HL-60/S4 treated with retinoic acid at 250 ng/mL for 4 days and 3 days (cell line): ENCODE data around the gene PLSCR2.
"Not testable (repeated sequence)": the region's sequence is repeated elsewhere in the genome, so short reads cannot be mapped to it uniquely, and the experiment has no call there.

Experiments used
- in situ Hi-C: fragments of 300-500 bp; cut with MboI; formaldehyde crosslinking; loops from 2 replicates; pipeline ENCODE4 v1.7.0; 2022; ENCODE audit warnings: low sequenced_read_pairs

PLSCR2 gene

DNA sequence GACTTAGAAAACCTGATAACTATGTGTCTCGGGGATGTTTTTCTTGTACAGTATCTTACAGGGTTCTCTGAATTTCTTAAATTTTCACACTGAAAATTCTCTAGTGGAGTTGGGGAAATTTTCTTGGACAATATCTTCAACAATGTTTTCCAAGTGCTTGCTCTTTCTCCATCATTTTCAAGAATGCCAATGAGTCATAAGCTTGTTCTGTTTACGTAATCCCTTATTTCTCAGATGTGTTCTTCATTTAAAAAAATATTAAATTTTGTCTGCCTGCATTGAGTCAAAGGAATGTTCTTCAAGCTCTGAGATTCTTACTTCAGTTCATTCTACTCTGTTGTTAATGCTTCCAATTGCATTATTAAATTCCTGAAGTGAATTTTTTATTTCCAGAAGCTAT, 21.9 kb upstream of the PLSCR2 start:
- in situ Hi-C loops = no loop called here

DNA sequence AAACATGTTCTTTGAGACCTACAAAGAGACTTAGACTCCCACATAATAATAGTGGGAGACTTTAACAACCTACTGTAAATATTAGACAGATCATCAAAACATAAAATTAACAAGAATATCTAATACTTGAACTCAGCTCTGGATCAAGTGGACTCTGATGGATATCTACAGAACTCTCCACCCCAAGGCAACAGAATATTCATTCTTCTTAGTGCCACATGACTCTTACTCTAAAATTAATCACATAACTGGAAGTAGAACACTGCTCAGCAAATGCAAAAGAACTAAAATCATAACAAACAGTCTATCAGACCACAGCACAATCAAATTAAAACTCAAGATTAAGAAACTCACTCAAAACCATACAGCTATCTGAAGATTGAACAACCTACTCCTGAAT, 15.9 kb upstream of the PLSCR2 start:
- in situ Hi-C loops = no loop called here

DNA sequence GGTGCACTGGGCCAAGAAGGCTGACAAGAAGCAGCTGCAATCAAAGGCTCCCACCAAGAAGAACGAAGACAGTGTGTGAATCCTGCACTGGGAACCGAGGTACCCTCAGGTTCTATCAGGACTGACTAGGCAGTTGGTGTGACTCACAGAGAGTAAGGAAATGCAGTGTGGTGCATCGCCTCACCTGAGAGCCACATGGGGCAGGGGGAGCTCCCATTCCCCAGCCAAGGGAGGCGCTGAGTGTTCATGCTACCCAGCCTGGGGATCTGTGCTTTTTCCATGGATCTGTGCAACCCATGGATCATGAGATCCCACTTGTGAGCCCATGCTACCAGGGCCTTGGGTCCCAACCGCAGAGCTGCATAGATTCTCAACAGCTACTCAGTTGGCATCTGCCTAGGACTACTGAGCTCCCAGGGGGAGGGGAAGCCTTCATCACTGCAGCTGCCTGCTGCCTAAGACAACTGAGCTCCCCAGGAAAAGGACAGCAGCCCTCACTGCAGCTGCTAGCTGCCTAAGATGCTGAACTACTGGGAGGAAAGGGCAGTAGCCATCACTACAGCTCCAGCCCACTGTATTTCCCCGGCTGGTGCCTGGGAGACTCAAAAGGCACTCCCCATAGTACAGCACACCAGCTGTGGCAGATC, 6.9 kb upstream of the PLSCR2 start:
- in situ Hi-C loops = no loop called here

DNA sequence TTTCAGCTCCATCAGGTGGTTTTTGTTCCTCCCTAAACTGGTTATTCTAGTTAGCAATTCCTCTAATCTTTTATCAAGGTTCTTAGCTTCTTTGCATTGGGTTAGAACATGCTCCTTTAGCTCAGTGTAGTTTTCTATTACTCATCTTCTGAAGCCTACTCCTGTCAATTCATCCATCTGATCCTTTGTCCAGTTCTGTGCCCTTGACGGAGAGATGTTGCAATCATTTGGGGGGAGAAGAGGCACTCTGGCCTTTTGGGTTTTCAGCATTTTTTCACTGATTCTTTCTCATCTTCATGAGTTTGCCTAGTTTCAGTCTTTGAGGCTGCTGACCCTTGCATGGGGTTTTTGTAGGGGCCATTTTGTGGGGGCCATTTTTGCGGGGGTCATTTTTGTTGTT, 5.6 kb upstream of the PLSCR2 start:
- in situ Hi-C loops = not testable (repeated sequence)

DNA sequence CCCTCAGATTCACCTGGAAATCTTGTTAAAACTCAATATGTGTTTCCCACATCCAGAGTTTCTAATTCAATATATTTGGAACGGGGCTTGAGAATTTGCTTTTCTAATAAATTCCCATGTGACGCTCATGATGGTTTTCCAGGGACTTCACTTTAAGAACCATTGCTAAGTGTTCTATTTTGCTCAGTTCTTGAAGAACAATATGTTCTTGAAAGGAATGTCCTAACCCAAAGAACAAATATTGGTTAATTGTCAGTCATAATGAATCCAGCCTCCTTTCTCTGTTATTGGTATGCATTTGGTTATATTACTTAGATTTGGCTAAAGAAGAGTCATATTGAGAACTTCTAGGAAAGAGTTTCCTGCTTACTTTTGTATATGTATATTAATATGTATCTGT, 4.4 kb upstream of the PLSCR2 start:
- in situ Hi-C loops = no loop called here

DNA sequence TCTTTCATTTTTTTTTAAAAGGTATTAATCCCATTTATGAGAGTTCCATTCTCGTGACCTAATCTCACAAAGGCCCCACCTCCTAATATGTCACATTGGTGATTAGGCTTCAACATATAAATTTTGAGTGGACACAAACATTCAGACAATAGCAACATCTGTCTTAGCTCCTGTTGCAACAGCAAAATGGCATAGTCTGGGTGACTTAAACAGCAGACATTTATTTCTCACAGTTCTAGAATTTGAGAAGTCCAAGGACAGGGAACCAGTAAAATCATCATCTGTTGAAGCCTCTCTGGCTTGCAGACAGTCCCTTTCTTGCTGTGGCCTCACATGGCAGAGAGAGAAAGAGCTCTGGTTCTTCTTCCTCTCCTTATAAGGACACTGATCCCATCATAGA, 3.2 kb upstream of the PLSCR2 start:
- in situ Hi-C loops = no loop called here

DNA sequence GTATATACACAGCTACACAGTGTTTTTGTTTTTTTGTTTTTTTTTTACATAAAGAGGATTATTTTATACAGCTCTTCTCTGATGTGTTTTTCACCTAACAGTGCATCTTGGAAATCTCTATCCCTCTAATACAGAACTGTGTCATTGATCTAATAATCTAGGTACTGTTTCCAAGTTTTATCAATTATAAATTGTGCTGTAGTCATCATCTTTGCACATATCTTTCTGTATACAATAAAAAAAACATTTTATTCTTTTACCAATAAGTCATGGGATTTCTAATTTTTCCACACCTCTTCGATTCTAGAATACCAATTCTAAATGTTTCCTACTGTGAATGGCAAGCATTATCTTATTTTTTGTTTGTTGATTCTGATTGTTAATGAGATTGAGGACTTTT, 1.7 kb upstream of the PLSCR2 start:
- in situ Hi-C loops = no loop called here

DNA sequence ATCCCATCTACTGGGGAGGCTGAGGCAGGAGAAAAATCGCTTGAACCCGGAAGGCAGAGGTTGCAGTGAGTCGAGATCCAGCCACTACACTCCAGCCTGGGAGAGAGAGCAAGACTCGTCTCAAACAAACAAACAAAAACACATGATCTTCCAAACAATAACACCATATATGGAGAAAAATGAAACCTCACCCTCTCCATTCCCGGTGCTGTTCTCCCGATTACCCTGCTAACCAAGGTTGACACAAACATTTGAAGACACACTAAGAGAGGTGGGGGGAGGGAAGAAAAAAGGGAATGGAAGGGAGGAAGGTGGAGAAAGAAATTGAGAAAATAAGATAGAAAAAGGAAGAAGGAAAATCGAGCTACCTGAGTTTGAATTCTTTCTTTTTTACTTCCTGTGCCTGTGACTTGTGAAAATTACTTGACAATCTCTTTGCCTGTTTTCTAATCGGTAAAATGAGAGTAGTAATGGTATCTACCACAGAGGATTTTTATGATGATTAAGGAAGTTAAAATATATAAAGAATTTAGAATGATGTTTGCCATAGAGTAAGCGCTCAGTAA, 1.1 kb upstream of the PLSCR2 start:
- in situ Hi-C loops = no loop called here

DNA sequence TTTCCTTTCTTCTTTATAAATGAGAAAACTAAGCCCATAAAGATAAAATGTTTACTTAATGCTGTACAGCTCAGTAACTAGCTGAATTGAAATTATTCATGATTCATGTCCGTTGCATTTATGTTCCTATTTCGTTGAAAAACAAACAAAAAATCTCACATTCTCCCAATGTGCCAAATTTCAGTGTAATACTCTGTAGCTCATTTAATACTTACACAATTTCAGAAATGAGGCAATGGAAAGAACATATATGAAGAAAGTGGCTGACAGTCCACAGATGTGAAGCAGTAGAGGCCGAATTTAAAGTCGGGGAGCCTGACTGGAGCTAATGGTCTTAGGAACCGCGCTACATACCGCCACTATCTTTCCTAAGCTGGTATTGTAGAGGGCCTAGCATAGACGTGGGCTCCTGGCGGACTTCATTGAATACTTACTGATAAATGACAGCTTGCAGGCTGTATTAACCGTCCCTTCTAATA, 651 bp downstream of the PLSCR2 start:
- in situ Hi-C loops = no loop called here

DNA sequence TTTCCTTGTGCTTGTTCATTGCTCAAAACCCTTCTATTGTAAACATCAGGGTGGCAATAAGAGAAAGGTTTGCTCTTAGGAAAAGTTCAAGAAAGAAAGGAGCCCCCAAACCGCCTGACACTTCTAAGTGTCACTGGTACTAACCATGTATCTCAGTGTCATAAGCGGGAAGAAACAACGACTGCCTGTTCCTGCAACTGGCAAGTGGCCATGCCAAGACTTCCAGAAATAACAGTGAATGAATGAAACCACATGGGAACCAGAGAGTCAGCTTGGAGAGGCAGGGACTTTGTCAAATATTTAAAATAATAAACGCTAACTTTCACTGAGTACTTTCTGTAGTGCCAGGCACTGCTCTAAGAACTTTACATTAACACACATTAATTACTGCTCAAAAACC, 1.1 kb downstream of the PLSCR2 start:
- in situ Hi-C loops = no loop called here

DNA sequence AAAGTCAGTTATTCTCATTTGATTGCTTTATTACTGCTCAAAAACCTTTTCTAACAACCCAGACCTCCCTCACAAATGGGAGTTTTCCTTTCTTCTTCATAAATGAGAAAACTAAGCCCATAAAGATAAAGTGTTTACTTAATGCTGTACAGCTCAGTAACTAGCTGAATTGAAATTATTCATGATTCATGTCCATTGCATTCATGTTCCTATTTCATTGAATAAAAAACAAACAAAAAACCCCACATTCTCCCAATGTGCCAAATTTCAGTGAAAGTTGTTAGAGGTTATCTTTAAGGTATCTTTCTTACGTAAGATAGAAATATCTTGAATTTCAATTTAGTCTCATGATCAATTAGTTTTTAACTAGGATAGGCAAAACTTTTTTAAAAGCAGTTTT, 2.8 kb downstream of the PLSCR2 start:
- in situ Hi-C loops = no loop called here

DNA sequence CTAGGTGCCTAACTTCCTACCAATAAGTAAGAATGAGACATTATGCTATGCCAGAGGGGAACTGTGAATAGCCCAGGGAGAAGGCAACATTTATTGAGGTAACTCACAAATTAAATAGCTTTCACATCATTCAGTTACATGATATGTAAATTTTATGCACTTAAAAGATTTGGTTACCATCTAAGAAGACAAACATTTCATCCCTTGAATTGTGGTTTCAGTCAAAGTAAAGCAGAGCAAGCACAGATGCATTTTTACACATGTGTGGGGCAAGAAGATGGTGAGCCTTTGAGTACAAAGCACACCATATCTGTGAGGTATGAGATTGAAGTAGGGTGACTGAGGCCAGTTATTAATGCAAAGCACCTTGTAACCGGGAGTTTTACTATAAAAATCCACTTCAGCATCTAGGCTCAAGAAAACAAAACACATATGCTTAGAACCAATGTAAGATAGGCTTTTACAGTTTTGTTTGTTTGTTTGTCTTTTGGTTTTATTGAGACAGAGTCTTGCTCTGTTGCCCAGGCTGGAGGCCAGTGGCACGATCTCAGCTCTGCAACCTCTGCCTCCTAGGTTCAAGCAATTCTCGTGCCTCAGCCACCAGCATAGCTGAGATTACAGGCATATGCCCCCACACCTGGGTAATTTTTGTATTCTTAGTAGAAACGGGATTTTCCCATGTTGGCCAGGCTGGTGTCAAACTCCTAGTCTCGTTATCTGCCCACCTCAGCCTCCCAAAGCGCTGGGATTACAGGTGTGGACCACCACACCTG, 3.5 kb downstream of the PLSCR2 start:
- in situ Hi-C loops = no loop called here

DNA sequence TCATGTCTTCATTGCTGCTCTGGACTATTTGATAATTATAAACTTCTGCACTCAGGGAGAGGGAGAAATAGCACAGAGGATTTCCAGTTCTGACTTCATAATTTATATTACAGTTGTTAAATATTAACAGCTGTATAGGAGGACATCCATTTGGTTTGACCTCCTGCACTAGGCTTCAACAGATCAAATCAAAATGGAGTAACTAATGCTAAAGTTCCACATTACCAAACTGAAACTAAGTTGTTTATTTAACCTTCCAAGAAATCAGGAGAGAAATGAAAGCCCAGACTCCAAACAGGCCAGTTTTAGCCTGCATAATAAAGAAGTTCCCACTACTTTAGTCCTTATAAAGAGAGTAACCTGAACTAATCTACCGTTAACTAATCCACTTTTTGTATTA, 4.6 kb downstream of the PLSCR2 start:
- in situ Hi-C loops = no loop called here

DNA sequence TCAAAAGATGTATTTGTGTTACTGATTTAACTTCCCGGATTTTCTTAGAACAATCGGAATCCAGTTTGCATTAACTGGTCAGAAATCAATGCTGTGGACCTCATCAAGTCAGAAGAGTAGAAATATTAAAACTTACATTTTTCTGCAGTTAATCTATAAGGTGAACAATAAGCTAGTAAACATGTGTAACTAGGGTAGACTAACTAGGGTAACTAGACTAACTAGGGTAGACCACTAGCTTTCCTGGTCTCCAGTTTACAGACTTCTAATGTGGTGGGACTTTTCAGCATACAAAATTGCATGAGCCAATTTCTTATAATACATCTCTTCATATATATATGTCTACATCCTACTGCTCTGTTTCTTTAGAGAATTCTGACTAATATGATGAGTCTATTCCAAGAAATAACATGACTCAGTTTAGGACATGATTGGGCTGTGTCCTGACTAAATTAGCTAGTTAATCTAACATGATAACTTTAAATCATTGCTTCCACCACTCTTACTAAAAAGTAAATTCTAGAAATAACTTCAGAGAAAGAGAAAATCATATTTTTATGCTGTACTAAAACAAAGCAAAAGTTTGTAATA, 5.3 kb downstream of the PLSCR2 start:
- in situ Hi-C loops = no loop called here

DNA sequence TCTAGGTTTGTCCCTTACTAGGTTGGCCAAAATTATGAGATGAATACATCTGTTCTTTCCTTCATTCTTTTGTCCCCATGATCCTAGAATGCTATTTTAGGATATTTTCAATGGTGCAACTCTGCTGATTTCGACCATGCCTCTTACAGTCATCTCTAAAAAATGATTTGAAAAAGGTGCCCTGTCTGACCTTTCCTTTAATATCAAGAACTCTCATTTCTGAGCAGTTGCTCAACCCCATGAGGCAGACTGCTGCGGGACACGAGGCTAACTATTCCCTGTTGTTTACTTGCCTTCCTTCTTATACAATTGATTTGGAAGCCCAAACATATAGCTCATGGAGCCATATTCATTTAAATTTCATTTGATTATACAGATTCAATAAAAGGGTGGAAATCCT, 14.6 kb downstream of the PLSCR2 start:
- in situ Hi-C loops = no loop called here

DNA sequence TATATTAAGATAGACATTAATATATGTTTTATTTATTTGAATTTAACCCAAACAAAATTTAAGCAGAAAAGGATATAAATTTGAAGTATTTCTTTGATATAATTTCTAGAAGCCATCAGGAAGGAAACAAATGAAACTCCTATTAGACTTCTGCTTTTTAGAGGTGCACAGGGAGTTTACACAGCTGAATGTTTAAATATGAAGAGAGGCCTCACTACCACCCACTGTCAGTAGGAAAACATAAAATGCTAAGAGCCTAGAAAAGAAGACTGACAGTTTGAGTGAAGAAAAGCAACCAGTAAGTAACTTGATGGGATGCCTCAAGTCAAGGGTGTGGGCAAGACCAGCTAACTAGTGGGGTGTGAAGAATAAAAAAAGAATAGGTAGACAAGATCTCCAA, 19.7 kb downstream of the PLSCR2 start:
- in situ Hi-C loops = no loop called here

DNA sequence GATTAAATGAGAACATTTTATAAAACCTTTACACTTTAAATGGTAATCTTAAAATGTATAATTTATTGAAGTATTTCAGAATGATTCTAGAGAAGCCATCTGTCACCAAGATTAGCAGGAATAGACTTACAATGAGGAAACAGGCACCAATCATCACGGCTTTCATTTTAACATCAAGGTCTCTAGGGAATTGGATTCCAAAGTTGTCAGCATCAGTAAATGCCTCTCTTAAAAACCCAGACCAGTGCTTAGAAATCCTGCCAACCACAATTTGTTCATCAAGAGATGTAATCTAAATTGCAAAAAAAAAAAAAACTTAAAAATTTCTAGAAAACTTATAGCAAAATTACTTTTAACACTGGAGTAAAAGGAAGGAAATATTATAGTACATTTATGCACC, 20.3 kb downstream of the PLSCR2 start:
- in situ Hi-C loops = no loop called here

DNA sequence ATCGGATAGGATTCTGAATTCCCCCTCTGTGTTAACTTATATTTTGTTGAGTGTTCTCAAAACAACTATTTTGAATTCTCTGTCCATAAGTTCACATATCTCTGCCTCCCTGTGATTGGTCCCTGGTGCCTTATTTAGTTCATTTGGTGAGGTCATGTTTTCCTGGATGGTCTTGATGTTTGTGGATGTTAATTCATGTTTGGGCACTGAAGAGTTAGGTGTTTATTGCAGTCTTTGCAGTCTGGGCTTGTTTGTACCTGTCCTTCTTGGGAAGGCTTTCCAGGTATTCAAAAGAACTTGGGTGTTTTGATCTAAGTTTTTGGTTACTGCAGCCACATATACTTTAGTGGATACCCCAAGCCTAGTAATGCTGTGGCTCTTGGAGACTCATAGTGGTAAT, 23.3 kb downstream of the PLSCR2 start:
- in situ Hi-C loops = no loop called here

DNA sequence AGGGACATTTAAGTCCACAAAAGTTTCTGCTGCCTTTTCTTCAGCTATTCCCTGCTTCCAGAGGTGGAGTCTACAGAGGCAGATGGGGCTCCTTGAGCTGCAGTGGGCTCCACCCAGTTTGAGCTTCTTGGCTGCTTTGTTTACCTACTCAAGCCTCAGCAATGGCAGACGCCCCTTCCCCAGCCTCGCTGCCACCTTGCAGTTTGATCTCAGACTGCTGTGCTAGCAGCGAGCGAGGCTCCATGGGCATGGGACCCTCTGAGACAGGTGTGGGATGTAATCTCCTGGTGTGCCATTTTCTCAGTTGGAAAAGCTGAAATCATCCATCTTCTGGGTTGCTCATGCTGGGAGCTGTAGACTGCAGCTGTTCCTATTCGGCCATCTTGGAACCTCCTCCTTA, 29.1 kb downstream of the PLSCR2 start:
- in situ Hi-C loops = not testable (repeated sequence)

DNA sequence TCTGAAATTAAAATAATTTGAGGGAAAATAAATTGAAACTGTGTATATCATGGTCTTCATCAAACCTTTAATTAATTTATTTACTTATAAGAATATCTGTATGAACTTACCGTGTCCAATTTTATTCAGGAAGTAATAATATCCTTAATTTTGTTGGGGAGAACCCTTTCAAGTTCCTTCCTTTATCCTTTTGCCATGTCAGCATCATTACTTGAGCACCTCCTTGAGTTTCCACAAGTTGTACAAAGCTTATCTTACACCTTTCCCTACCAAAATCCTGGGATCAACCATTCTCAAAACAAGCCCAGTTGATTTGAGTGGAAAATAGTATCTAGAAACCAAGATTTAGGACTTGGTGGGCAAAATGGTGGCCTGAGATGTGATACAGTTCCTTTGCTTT, 37.3 kb downstream of the PLSCR2 start:
- in situ Hi-C loops = no loop called here

DNA sequence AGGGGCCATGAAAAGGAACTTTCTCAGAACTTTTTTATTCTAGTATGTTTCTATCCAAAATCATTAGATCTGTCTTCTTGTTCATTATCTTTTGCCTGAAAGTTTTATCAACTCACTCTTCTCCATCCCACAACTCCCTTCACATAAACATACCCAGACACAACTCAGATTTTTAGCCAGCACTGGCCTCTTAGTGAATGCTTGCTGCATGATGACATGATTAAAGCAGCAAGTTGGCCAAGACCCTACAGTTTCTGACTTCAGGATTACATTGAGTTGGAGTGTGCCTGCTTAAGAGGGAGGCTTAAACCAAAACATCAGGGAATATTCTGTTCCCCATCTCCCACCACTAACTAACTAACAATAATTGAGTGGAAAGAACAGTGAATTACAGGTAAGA, 38.1 kb downstream of the PLSCR2 start:
- in situ Hi-C loops = no loop called here

DNA sequence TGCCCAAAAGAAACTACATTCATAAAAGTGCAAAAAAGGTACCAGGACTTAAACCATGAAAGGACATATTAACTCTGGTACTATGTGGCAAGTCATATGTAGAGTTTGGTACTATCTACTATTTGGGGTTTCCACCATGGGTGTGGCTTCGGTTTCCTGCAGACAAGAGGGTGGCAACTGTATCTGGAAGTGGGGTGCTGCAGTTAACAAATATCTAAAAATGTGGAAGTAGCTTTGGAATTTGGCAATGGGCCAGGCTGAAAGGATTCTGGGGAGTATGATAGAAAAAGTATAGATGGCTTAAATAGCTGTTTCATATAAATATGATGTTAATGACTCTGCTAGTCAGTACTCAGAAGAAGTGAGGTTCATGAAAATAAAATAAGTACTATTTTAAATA, 44.0 kb downstream of the PLSCR2 start:
- in situ Hi-C loops = no loop called here
